Heart left ventricle (tissue), 16 donors: Measurements from ENCODE around the gene RASGRP1. TPM values are rescaled to one million over a fixed set of nuclear protein-coding genes. Genes with fewer than 3 reads are reported as not detected.
A peak's percentile ranks its signal among the peaks of the same experiment; 100 is the strongest.

Experiments
- ATAC-seq, 4 donors: fragments of 200-7000 bp; cut with Tn5 transposase; one replicate each; pipeline ENCODE4 v1.9.1; 2020 to 2022; ENCODE audit warnings: moderate library complexity in 4 of 4, mild to moderate bottlenecking in 3 of 4, moderate number of reproducible peaks in 1 of 4
- DNase-seq, 5 donors: peaks; one replicate each; pipeline ENCODE4 v3.0.0-alpha.2; 2020
- H3K27ac ChIP-seq, 12 donors: fragments of 200-600 bp; sonication (generic) in 4 of 12; one replicate each; pipeline versions ENCODE4 v1.5.0 to v1.8.0; 2016 to 2022; ENCODE audit warnings: mild to moderate bottlenecking in 2 of 12
- H3K27me3 ChIP-seq, 9 donors: fragments of 200-600 bp; sonication (generic) in 2 of 9; one replicate each; pipeline versions ENCODE4 v1.5.1 to v1.8.0; 2016 to 2022; ENCODE audit warnings: mild to moderate bottlenecking in 3 of 9
- H3K36me3 ChIP-seq, 9 donors: fragments of 200-600 bp; sonication (generic) in 2 of 9; one replicate each; pipeline versions ENCODE4 v1.5.0 to v1.8.0; 2018 to 2022; ENCODE audit warnings: mild to moderate bottlenecking in 2 of 9
- H3K4me1 ChIP-seq, 12 donors: fragments of 200-600 bp; sonication (generic) in 4 of 12; one replicate each; pipeline versions ENCODE4 v1.5.0 to v1.8.0; 2016 to 2022; ENCODE audit warnings: mild to moderate bottlenecking in 3 of 12
- H3K4me3 ChIP-seq, 12 donors: fragments of 200-600 bp; sonication (generic) in 4 of 12; one replicate each; pipeline versions ENCODE4 v1.5.0 to v1.8.0; 2017 to 2022; ENCODE audit warnings: mild to moderate bottlenecking in 9 of 12, moderate library complexity in 4 of 12
- H3K9me3 ChIP-seq, 12 donors: fragments of 200-600 bp; sonication (generic) in 4 of 12; one replicate each; pipeline versions ENCODE4 v1.5.0 to v1.8.0; 2016 to 2022; ENCODE audit warnings: mild to moderate bottlenecking in 1 of 12
- CTCF ChIP-seq, 12 donors: fragments of 200-600 bp; sonication (generic) in 4 of 12; IDR thresholded peaks; one replicate each; pipeline versions ENCODE4 v1.5.0 to v1.8.0; 2018 to 2022; ENCODE audit warnings: antibody characterized with exemption in 12 of 12, mild to moderate bottlenecking in 5 of 12
- POLR2A ChIP-seq, 2 donors: fragments of 450-650 bp; IDR thresholded peaks; one replicate each; pipeline ENCODE4 v1.6.1; 2017; ENCODE audit warnings: antibody characterized with exemption in 2 of 2, mild to moderate bottlenecking in 2 of 2, moderate library complexity in 2 of 2
- WGBS, 4 donors: extraction: QIAGEN DNeasy Blood & Tissue Kit in 2 of 4; methylation state at CpG; one replicate each; pipeline versions ENCODE4 v1.1.5 to v1.1.7; 2013 to 2018; 5-methylcytosine and 5-hydroxymethylcytosine counted together
- intact Hi-C, 10 donors: fragments of 100-400 bp; cut with DNase I; formaldehyde crosslinking; loops; one replicate each; pipeline versions ENCODE4 v1.11.1 to v1.14.2; 2022
- polyA plus RNA-seq, 2 donors: library from polyadenylated mRNA; stranded (reverse); fragments of 200-250 nt; gene quantifications; one replicate each; pipeline ENCODE4 v1.2.3, GENCODE V29; 2013
- total RNA-seq, 9 donors: library from RNA; depleted of rRNA in 2 of 9; stranded (reverse); fragments of >200 nt in 2 of 9; fragmentation: NEBNext Ultra II Directional in 3 of 9; extraction: Animal tissue kit (Norgen Biotek cat#: 25700) in 3 of 9; gene quantifications; one replicate each; pipeline versions ENCODE4 v1.1.0 to v1.2.4, GENCODE V29; 2016 to 2023
- donor health status: ischemic (EF 13 %, LVEDD 7.1; RV severe dilation, severe dysfunction).
- donor health status: healthy with polysubstance abuse.
- donor health status: DM: no; HTN: yes; CAD: no.
- donor health status: DM: no; HTN: no; CAD: no.
- donor health status: ischemic (EF 25% LVEDD 6.9; RV normal size, moderate dysfunction).
- donor health status: ischemic (EF 25% LVEDD 5.7; RV mildly dilated, moderate dysfunction).
- donor health status: healthy.
- donor health status: DM: yes; HTN: yes; CAD: no.
- donor health status: ischemic (EF 35%, LVEDD 5.7; RV mildly dilated, moderate dysfunction).
- donor health status: nonischemic (EF 11% LVEDD 7.7; RV severe dilation, severe dysfunction).
- donor health status: DM: yes; HTN: yes; CAD: no.
- donor health status: PGD.
- donor health status: ischemic (EF 29% LVEDD 5.4; RV normal size, mild dysfunction).
- donor health status: nonischemic (EF 23%, LVEDD 6.1; RV moderate dilation, normal function).

The RASGRP1 gene
- total and polyA plus RNA-seq, 11 donors = 0.03 to 5.5 (median 0.54) TPM; not detected in 1

- no peaks in the 10 kb centered on the region for H3K4me1 ChIP-seq
- intact Hi-C loops = no loop called here
Measured at GRCh38 chr15:38506997-38507396, 57.6 kb downstream of the RASGRP1 start.

GRCh38 chr15:38504680-38505467, 59.7 kb downstream of the RASGRP1 start:
- 71 to 75% (median 74%) methylated on average over 4 of the region's 4 CpGs for WGBS, 4 donors
- peak in 2 of 4 donors; percentile 44 to 50 for ATAC-seq

More at GRCh38 chr15:38506997-38507396, 57.6 kb downstream of the RASGRP1 start:
- WGBS, 4 donors = 66 to 88% (median 80%) methylated on average over 4 of the region's 4 CpGs
- H3K9me3 ChIP-seq = no peaks in the 10 kb centered on the region
- DNase-seq (no peak), ATAC-seq (no peak)
- H3K27me3 ChIP-seq = peaks cover 0 to 1% (median 0%) of the 10 kb centered on the region in 9 donors
- no peak overlapping the region for H3K27ac ChIP-seq
- peaks cover 0 to 36% (median 0%) of the 10 kb centered on the region in 9 donors for H3K36me3 ChIP-seq
- no peak for TF ChIP-seq CTCF (IDR thresholded peaks at IDR 0.05)
- no peak for TF ChIP-seq POLR2A (IDR thresholded peaks at IDR 0.05)
- H3K4me3 ChIP-seq = no peak overlapping the region

GRCh38 chr15:38503496-38503895, 61.1 kb downstream of the RASGRP1 start:
- Histone ChIP-seq H3K4me3 (no peak overlapping the region), H3K27me3 (no peaks in the 10 kb centered on the region), H3K9me3 (no peaks in the 10 kb centered on the region), H3K4me1 (no peaks in the 10 kb centered on the region), H3K36me3 (peaks cover 0 to 32% (median 0%) of the 10 kb centered on the region in 9 donors), H3K27ac (no peak overlapping the region)
- DNase-seq (no peak), ATAC-seq (no peak)
- intact Hi-C loops = no loop called here
- WGBS, 4 donors = 82 to 85% (median 84%) methylated on average over 2 of the region's 2 CpGs
- TF ChIP-seq POLR2A (IDR thresholded peaks at IDR 0.05) = no peak
- TF ChIP-seq CTCF (IDR thresholded peaks at IDR 0.05) = no peak

More at GRCh38 chr15:38504680-38505467, 59.7 kb downstream of the RASGRP1 start:
- intact Hi-C loops = no loop called here
- no peaks in the 10 kb centered on the region for H3K9me3 ChIP-seq
- DNase-seq = no peak
- no peaks in the 10 kb centered on the region for H3K27me3 ChIP-seq
- no peak overlapping the region for H3K27ac ChIP-seq
- H3K4me3 ChIP-seq = no peak overlapping the region
- H3K4me1 ChIP-seq = no peaks in the 10 kb centered on the region
- TF ChIP-seq POLR2A (IDR thresholded peaks at IDR 0.05) (no peak), CTCF (IDR thresholded peaks at IDR 0.05) (no peak)
- H3K36me3 ChIP-seq = peaks cover 0 to 32% (median 0%) of the 10 kb centered on the region in 9 donors

GRCh38 chr15:38499651-38500050, 65.0 kb downstream of the RASGRP1 start:
- Histone ChIP-seq H3K4me1 (no peaks in the 10 kb centered on the region), H3K4me3 (no peak overlapping the region), H3K27me3 (no peaks in the 10 kb centered on the region), H3K36me3 (peaks cover 0 to 30% (median 0%) of the 10 kb centered on the region in 9 donors), H3K9me3 (no peaks in the 10 kb centered on the region), H3K27ac (no peak overlapping the region)
- ATAC-seq = no peak
- TF ChIP-seq POLR2A (IDR thresholded peaks at IDR 0.05) (no peak), CTCF (IDR thresholded peaks at IDR 0.05) (no peak)
- intact Hi-C loops = no loop called here
- no peak for DNase-seq
- WGBS, 4 donors = 92 to 100% (median 96%) methylated on average over 1 of the region's 1 CpG
